Activated T-helper 1 cell treated with anti-CD3 and anti-CD28 coated beads, Interleukin-12 subunit alpha, Interleukin-12 subunit beta, Interleukin-2, Interleukin-4 antibody, amounts not matched to agents 30 ng/mL and 10 ng/mL and 1 ng/mL, durations not matched to agents 14 hours and 24 hours and 36 hours (primary cell): ENCODE results near the gene DDX24. TPM values are rescaled to one million over a fixed set of nuclear protein-coding genes. Genes with fewer than 3 reads are reported as not detected.

Experiments used
- DNase-seq: peaks from one replicate; pipeline ENCODE4 v3.0.0; 2021; ENCODE audit warnings: low spot score
- H3K27ac Mint-ChIP-seq: one replicate; pipeline ENCODE4 v1.8.0; 2021; ENCODE audit warnings: mild to moderate bottlenecking, mixed read lengths
- H3K27me3 Mint-ChIP-seq: one replicate; pipeline ENCODE4 v1.8.0; 2022; ENCODE audit warnings: mild to moderate bottlenecking, moderate library complexity, mixed read lengths; ENCODE audit not compliant: insufficient read depth
- H3K36me3 Mint-ChIP-seq: one replicate; pipeline ENCODE4 v1.8.0; 2021; ENCODE audit warnings: low read depth, mixed read lengths
- H3K4me1 Mint-ChIP-seq: one replicate; pipeline ENCODE4 v1.8.0; 2021; ENCODE audit warnings: low read depth, mixed read lengths
- H3K4me3 Mint-ChIP-seq: one replicate; pipeline ENCODE4 v1.8.0; 2021; ENCODE audit warnings: mild to moderate bottlenecking, moderate library complexity, mixed read lengths
- H3K9me3 Mint-ChIP-seq: one replicate; pipeline ENCODE4 v1.8.0; 2021; ENCODE audit warnings: mixed read lengths
- intact Hi-C: fragments of 100-400 bp; cut with micrococcal nuclease; formaldehyde crosslinking; loops from one replicate; pipeline ENCODE4 v1.15.1; 2024
- total RNA-seq: library from RNA; stranded (reverse); gene quantifications from 2 replicates; pipeline ENCODE4 v1.2.3, GENCODE V29; 2022

DDX24 gene
- total RNA-seq, 1 donor from 2014 or later, result 271 TPM

DNA sequence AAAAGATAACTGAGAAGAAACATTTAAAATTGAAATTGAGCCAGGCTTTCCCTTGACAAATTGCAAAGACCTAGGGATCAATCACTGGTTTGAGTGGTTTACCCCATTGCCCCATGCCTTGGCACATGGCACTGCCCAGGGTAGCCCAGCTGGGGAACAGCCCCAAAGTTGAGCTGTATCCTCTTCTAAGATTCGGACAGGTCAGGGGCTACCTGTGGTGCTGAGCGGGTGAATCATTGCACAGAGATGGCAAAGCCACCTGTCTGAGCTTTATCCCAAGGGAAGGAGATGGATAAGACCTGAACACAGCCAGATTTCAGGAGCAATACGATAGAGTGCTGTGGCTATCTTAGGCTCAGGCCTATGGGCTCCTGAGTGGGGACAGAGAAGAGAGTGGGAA is 41.4 kb upstream of the DDX24 start:
- Mint-ChIP-seq H3K9me3 (peaks cover 13% of the 10 kb centered on the region), H3K36me3 (no peaks in the 10 kb centered on the region), H3K27ac (no peak overlapping the region), H3K27me3 (peaks cover 8% of the 10 kb centered on the region), H3K4me3 (no peak overlapping the region), H3K4me1 (peaks cover 5% of the 10 kb centered on the region)
- intact Hi-C loops, result no loop called here
- DNase-seq, result no peak

- Mint-ChIP-seq H3K27ac (no peak overlapping the region), H3K4me3 (no peak overlapping the region), H3K27me3 (peaks cover 8% of the 10 kb centered on the region), H3K9me3 (peaks cover 13% of the 10 kb centered on the region), H3K36me3 (no peaks in the 10 kb centered on the region), H3K4me1 (peaks cover 5% of the 10 kb centered on the region)
- DNase-seq, result no peak
- intact Hi-C loops, result no loop called here
Observed at GRCh38 chr14:94121485-94121884, 40.5 kb upstream of the DDX24 start.

GRCh38 chr14:94120667-94121340 is 39.8 kb upstream of the DDX24 start:
- H3K27me3 Mint-ChIP-seq, result peaks cover 8% of the 10 kb centered on the region
- H3K9me3 Mint-ChIP-seq, result peaks cover 13% of the 10 kb centered on the region
- DNase-seq, result no peak
- intact Hi-C loops, result no loop called here
- no peak overlapping the region for H3K4me3 Mint-ChIP-seq
- no peaks in the 10 kb centered on the region for H3K36me3 Mint-ChIP-seq
- no peak overlapping the region for H3K27ac Mint-ChIP-seq
- H3K4me1 Mint-ChIP-seq, result peaks cover 5% of the 10 kb centered on the region

DNA sequence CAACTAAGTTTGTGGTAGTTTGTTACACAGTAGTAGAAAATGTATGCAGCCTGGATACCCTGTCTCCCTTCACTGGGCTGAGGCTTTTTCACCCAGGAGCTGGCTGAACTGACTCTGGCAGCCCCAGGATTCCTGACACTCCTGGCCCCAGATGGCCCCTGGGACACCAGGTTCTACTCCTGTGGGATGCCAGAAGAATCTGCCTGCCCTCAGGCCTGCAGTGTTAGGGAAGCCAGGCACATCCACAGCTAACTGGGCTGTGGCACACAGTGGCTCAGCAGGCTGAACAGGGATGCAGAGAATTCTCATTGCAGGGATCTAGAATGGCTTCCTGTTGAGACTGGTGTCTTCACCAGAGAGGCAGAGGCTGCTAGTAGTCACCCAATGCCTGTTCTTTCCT is 38.1 kb upstream of the DDX24 start:
- Mint-ChIP-seq H3K36me3 (no peaks in the 10 kb centered on the region), H3K4me3 (no peak overlapping the region), H3K27me3 (peaks cover 8% of the 10 kb centered on the region), H3K27ac (no peak overlapping the region), H3K4me1 (peaks cover 12% of the 10 kb centered on the region), H3K9me3 (peaks cover 13% of the 10 kb centered on the region)
- DNase-seq, result no peak
- intact Hi-C loops, result no loop called here

DNA sequence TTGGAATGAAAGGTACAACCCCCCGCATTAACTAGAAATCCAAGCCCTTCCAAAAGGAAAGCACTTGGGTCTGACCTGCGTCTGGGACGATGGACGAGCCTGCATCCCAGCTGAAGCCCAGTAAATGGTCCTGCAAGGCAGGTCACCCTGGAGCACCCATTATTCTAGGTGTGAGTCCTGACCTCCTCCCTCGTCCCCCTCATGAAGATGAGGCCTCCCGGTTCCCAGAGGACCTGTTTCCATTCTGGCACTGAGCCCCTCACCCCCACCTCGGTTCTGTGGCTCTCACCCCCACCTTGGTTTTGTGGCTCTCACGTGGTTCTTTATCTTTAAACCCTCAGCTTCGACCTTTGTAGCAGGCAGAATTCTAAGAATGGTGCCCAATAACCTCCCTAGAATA is 36.9 kb upstream of the DDX24 start:
- DNase-seq, result no peak
- Mint-ChIP-seq H3K27ac (no peak overlapping the region), H3K9me3 (peaks cover 13% of the 10 kb centered on the region), H3K4me3 (no peak overlapping the region), H3K27me3 (peaks cover 8% of the 10 kb centered on the region), H3K36me3 (no peaks in the 10 kb centered on the region), H3K4me1 (peaks cover 14% of the 10 kb centered on the region)
- intact Hi-C loops, result no loop called here

GRCh38 chr14:94116701-94117100 is 35.7 kb upstream of the DDX24 start:
- DNase-seq, result no peak
- Mint-ChIP-seq H3K27ac (no peak overlapping the region), H3K4me1 (peaks cover 20% of the 10 kb centered on the region), H3K36me3 (no peaks in the 10 kb centered on the region), H3K4me3 (no peak overlapping the region), H3K9me3 (peaks cover 13% of the 10 kb centered on the region), H3K27me3 (peaks cover 3% of the 10 kb centered on the region)
- intact Hi-C loops, result no loop called here

DNA sequence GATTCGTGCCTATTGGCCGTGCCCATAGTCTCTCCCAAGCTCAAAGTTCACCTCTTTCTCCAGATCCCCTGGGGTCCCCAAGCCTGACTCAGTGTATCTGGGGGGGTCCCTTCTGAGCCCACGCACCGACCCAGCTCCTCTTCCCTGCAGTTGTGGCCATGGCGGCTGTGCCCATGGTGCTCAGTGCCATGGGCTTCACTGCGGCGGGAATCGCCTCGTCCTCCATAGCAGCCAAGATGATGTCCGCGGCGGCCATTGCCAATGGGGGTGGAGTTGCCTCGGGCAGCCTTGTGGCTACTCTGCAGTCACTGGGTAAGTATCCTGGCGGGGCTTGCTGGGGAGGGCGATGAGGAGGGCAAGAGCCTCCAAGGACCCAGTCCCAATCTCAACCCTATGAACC is 34.6 kb upstream of the DDX24 start:
- no peaks in the 10 kb centered on the region for H3K27me3 Mint-ChIP-seq
- H3K4me1 Mint-ChIP-seq, result peaks cover 20% of the 10 kb centered on the region
- H3K4me3 Mint-ChIP-seq, result no peak overlapping the region
- intact Hi-C loops, result no loop called here
- no peak for DNase-seq
- no peak overlapping the region for H3K27ac Mint-ChIP-seq
- peaks cover 9% of the 10 kb centered on the region for H3K9me3 Mint-ChIP-seq
- H3K36me3 Mint-ChIP-seq, result no peaks in the 10 kb centered on the region

- Mint-ChIP-seq H3K27me3 (no peaks in the 10 kb centered on the region), H3K4me1 (peaks cover 20% of the 10 kb centered on the region), H3K36me3 (no peaks in the 10 kb centered on the region), H3K27ac (no peak overlapping the region), H3K4me3 (no peak overlapping the region), H3K9me3 (peaks cover 6% of the 10 kb centered on the region)
- intact Hi-C loops, result no loop called here
- DNase-seq, result no peak
Observed at GRCh38 chr14:94115058-94115591, 34.1 kb upstream of the DDX24 start.

GRCh38 chr14:94114589-94115057 is 33.6 kb upstream of the DDX24 start:
- intact Hi-C loops, result no loop called here
- no peaks in the 10 kb centered on the region for H3K36me3 Mint-ChIP-seq
- no peak for DNase-seq
- H3K4me3 Mint-ChIP-seq, result no peak overlapping the region
- no peak overlapping the region for H3K27ac Mint-ChIP-seq
- peaks cover 20% of the 10 kb centered on the region for H3K4me1 Mint-ChIP-seq
- peaks cover 1% of the 10 kb centered on the region for H3K9me3 Mint-ChIP-seq
- peaks cover 2% of the 10 kb centered on the region for H3K27me3 Mint-ChIP-seq

DNA sequence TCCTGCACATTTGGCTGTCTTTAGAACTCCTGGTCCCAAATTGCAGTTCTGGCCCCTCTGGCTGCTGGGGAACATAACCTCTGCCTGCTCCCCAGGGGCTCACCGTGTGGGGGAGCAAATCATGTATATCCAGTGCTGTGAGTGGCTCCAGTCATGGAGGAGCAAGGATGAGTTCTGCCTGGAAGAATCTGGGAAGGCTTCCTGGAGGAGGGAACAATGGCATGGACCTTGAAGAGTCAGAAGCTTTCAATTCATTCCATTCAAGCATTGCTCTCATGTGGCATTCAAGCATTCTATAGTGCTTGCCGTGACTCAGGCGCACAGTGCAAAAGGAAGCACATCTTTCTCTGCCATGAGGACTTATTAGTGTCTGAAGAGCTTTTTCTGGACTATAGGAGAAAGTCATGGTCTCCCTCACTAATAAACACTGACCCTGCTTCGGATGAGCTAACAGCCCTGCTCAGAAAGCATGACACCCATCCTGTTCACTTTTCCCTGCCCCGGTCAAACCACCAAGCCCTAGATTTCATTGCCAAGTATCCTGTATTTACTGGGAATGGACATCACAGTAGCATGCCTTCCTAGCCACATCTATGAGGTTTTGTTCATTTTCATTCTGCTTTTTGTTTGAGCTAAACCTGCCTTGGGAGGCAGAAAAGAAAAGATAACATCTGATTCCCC is 33.0 kb upstream of the DDX24 start:
- peaks cover 20% of the 10 kb centered on the region for H3K4me1 Mint-ChIP-seq
- H3K4me3 Mint-ChIP-seq, result no peak overlapping the region
- H3K27ac Mint-ChIP-seq, result no peak overlapping the region
- H3K27me3 Mint-ChIP-seq, result peaks cover 2% of the 10 kb centered on the region
- no peaks in the 10 kb centered on the region for H3K36me3 Mint-ChIP-seq
- no peaks in the 10 kb centered on the region for H3K9me3 Mint-ChIP-seq
- intact Hi-C loops, result no loop called here
- no peak for DNase-seq

DNA sequence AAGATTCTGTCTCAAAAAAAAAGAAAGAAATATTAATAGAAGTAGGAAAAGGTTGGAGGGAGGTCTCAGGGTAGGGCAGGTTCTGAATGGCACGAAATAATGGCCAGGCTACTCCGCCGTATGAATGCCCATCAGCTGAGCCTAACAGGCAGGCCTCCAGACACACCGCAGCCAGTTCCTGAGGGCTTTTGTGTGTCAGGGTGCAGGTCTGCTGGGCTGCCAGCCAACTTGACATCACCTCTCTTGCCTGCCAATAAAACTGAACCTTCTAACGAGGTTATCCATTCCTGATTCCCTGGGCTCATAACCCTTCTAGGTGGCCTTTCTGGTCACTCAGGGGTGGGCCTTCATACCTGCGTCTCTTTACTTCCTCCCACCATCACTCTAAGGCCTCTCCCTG is 32.5 kb upstream of the DDX24 start:
- intact Hi-C loops, result no loop called here
- Mint-ChIP-seq H3K9me3 (no peaks in the 10 kb centered on the region), H3K27ac (no peak overlapping the region), H3K4me3 (no peak overlapping the region), H3K27me3 (peaks cover 2% of the 10 kb centered on the region), H3K36me3 (no peaks in the 10 kb centered on the region), H3K4me1 (peaks cover 20% of the 10 kb centered on the region)
- no peak for DNase-seq

DNA sequence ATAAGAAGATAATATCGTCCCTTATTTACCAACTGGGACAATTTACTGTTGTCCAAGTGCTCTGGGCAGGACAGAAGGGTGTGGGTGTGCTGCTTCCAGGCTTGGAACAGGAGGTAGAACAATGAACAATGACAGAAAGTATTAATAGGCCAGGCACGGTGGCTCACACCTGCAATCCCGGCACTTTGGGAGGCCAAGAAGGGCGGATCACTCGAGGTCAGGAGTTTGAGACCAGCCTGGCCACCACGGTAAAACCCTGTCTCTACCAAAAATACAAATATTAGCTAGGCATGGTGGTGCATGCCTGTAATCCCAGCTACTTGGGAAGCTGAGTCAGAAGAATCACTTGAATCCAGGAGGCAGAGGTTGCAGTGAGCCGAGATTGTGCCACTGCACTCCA is 32.1 kb upstream of the DDX24 start:
- Mint-ChIP-seq H3K9me3 (no peaks in the 10 kb centered on the region), H3K27ac (no peak overlapping the region), H3K36me3 (no peaks in the 10 kb centered on the region), H3K4me1 (peaks cover 20% of the 10 kb centered on the region), H3K27me3 (peaks cover 2% of the 10 kb centered on the region), H3K4me3 (no peak overlapping the region)
- intact Hi-C loops, result no loop called here
- no peak for DNase-seq

GRCh38 chr14:94112513-94113063 is 31.6 kb upstream of the DDX24 start:
- Mint-ChIP-seq H3K27ac (no peak overlapping the region), H3K9me3 (no peaks in the 10 kb centered on the region), H3K36me3 (no peaks in the 10 kb centered on the region), H3K4me3 (peak overlapping the region; percentile 55), H3K4me1 (peaks cover 16% of the 10 kb centered on the region), H3K27me3 (peaks cover 2% of the 10 kb centered on the region)
- intact Hi-C loops, result no loop called here
- DNase-seq, result no peak
